ENCODE measurements around the gene MTTP. TPM values are rescaled to one million over a fixed set of nuclear protein-coding genes. Genes with fewer than 3 reads are reported as not detected.

Gene MTTP
- total and polyA plus RNA-seq, 4 donors, result 0.04 to 0.57 (median 0.25) TPM

DNA sequence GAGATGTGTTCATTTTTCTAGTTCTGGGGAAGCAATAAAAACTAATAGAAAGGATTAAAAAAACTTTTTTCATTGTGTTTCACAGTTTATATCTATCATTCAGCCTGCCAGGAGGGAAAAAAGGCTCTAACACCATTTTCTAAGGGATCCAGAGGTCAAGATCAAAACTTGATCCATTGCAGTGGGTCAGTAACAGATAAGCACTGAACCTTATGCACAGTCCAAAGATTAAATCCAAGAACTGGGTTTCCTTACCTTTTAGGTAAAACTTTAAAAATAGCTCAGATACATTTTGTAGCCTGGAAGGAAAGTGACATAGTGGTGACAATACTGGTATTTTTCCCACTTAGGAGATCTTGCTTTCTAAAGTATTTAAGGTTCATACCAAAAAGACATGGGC, 12.7 kb downstream of the MTTP start:
- TF ChIP-seq, protein P1, sequence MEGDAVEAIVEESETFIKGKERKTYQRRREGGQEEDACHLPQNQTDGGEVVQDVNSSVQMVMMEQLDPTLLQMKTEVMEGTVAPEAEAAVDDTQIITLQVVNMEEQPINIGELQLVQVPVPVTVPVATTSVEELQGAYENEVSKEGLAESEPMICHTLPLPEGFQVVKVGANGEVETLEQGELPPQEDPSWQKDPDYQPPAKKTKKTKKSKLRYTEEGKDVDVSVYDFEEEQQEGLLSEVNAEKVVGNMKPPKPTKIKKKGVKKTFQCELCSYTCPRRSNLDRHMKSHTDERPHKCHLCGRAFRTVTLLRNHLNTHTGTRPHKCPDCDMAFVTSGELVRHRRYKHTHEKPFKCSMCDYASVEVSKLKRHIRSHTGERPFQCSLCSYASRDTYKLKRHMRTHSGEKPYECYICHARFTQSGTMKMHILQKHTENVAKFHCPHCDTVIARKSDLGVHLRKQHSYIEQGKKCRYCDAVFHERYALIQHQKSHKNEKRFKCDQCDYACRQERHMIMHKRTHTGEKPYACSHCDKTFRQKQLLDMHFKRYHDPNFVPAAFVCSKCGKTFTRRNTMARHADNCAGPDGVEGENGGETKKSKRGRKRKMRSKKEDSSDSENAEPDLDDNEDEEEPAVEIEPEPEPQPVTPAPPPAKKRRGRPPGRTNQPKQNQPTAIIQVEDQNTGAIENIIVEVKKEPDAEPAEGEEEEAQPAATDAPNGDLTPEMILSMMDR (IDR thresholded peaks at IDR 0.05; ENCODE audit: control extremely low read depth, extremely low read depth), result no peak
- H3K36me3 ChIP-seq (ENCODE audit: control insufficient read depth in 4 of 4, insufficient read depth in 4 of 4, low read length in 4 of 4), result no peaks in the 10 kb centered on the region
- H3K9me3 ChIP-seq (ENCODE audit: control insufficient read depth in 4 of 4, insufficient read depth in 3 of 4, low read length in 3 of 4), result no peaks in the 10 kb centered on the region
- ATAC-seq (ENCODE audit: insufficient read depth, low FRiP score) (no peak), DNase-seq (no peak)
- no peaks in the 10 kb centered on the region for H3K4me1 ChIP-seq (ENCODE audit: control insufficient read depth in 5 of 5, insufficient read depth in 5 of 5, low read length in 5 of 5)
- no peak overlapping the region for H3K9ac ChIP-seq (ENCODE audit: insufficient read depth in 1 of 2, low read length in 2 of 2)
- H3K4me3 ChIP-seq, result no peak overlapping the region
- H3K27me3 ChIP-seq (ENCODE audit: control insufficient read depth in 3 of 3, insufficient read depth in 3 of 3, low read length in 2 of 3), result no peaks in the 10 kb centered on the region
- H3K27ac ChIP-seq (ENCODE audit: low read depth in 1 of 2, low read length in 1 of 2), result no peak overlapping the region

DNA sequence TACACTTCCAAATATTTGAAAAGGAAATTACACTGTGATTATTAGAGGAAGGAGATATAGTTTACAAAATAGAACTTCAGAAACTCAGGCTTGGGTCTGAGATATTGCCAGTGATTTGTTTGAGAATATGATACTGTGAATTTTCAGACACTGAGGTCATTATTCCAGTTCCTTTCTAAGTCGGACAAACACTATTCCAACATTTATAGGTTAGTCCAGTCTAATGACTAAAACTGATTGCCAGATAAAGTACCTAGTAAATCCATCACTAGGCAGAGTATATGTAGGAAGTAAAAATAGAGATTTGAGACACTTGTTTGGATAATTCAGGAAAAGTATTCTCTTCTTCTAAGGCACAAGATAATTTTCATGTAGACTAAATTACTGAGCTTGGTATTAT, 13.2 kb downstream of the MTTP start:
- Histone ChIP-seq H3K4me3 (no peak overlapping the region), H3K27ac (ENCODE audit: low read depth in 1 of 2, low read length in 1 of 2) (no peak overlapping the region), H3K36me3 (ENCODE audit: control insufficient read depth in 4 of 4, insufficient read depth in 4 of 4, low read length in 4 of 4) (no peaks in the 10 kb centered on the region), H3K9me3 (ENCODE audit: control insufficient read depth in 4 of 4, insufficient read depth in 3 of 4, low read length in 3 of 4) (no peaks in the 10 kb centered on the region), H3K27me3 (ENCODE audit: control insufficient read depth in 3 of 3, insufficient read depth in 3 of 3, low read length in 2 of 3) (no peaks in the 10 kb centered on the region), H3K9ac (ENCODE audit: insufficient read depth in 1 of 2, low read length in 2 of 2) (no peak overlapping the region), H3K4me1 (ENCODE audit: control insufficient read depth in 5 of 5, insufficient read depth in 5 of 5, low read length in 5 of 5) (no peaks in the 10 kb centered on the region)
- WGBS, 2 donors, result 55 to 79% methylated on average over 1 of the region's 1 CpG
- TF ChIP-seq, protein P1 (IDR thresholded peaks at IDR 0.05; ENCODE audit: control extremely low read depth, extremely low read depth), result no peak
- no peak for ATAC-seq (ENCODE audit: insufficient read depth, low FRiP score)
- no peak for DNase-seq

DNA sequence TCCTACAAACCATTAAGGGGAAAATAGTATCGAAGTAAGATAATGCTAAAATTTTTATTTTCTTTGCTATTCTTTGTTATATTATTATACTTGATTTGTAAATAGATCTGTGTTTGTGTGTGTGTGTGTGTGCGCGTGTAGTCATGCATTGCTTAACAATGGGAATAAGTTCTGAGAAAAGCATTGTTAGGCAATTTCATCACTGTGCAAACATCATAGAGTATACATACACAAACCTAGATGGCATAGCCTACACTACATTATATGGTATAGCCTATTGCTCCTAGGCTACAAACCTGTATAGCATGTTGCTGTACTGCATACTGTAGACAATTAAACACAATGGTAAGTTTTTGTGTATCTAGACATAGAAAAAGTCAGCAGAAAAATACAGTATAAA, 17.1 kb downstream of the MTTP start:
- WGBS, 2 donors, result 92 to 95% methylated on average over 3 of the region's 3 CpGs
- no peaks in the 10 kb centered on the region for H3K27me3 ChIP-seq (ENCODE audit: control insufficient read depth in 3 of 3, insufficient read depth in 3 of 3, low read length in 2 of 3)
- H3K4me1 ChIP-seq (ENCODE audit: control insufficient read depth in 5 of 5, insufficient read depth in 5 of 5, low read length in 5 of 5), result no peaks in the 10 kb centered on the region
- H3K27ac ChIP-seq (ENCODE audit: low read depth in 1 of 2, low read length in 1 of 2), result no peak overlapping the region
- DNase-seq, result no peak
- TF ChIP-seq, protein P1 (IDR thresholded peaks at IDR 0.05; ENCODE audit: control extremely low read depth, extremely low read depth), result no peak
- no peak overlapping the region for H3K4me3 ChIP-seq
- H3K9ac ChIP-seq (ENCODE audit: insufficient read depth in 1 of 2, low read length in 2 of 2), result no peak overlapping the region
- no peaks in the 10 kb centered on the region for H3K9me3 ChIP-seq (ENCODE audit: control insufficient read depth in 4 of 4, insufficient read depth in 3 of 4, low read length in 3 of 4)
- H3K36me3 ChIP-seq (ENCODE audit: control insufficient read depth in 4 of 4, insufficient read depth in 4 of 4, low read length in 4 of 4), result no peaks in the 10 kb centered on the region
- no peak for ATAC-seq (ENCODE audit: insufficient read depth, low FRiP score)

Measured in lung (tissue), 12 donors.